Endothelial cell of umbilical vein (primary cell): ENCODE data around the gene MNAT1. TPM values are rescaled to one million over a fixed set of nuclear protein-coding genes. Genes with fewer than 3 reads are reported as not detected.

Experiments
- BruUV-seq: library from RNA; stranded (reverse); fragments of 400-500 nt; replicated peaks from 2 replicates; lab custom pipeline; 2021; lab: Mats Ljungman, UMichigan
- CTCF ChIA-PET: fragments of 300-600, 350-600 bp; sonication (Branson Sonifier 250); formaldehyde crosslinking; loops from one replicate; lab custom pipeline; 2021; ENCODE audit warnings: antibody characterized with exemption, inconsistent platforms; lab: Charles Lee
- POLR2A ChIA-PET: fragments of 300-600, 350-600 bp; sonication (Branson Sonifier 250); formaldehyde crosslinking; loops from one replicate; lab custom pipeline; 2021; ENCODE audit warnings: antibody characterized with exemption, inconsistent platforms; lab: Charles Lee
- DNase-seq: peaks from one replicate; pipeline ENCODE4 v3.0.0-alpha.2; 2011; ENCODE audit warnings: low read depth, low spot score
- FAIRE-seq: peaks from 2 replicates; lab custom pipeline; 2011; peaks lifted over from hg19 to GRCh38; lab: Jason Lieb, UNC
- H2AFZ ChIP-seq: 2 replicates; pipeline ENCODE4 v1.6.0; 2012; ENCODE audit warnings: low read depth, low read length, control low read depth, inconsistent platforms
- H3K27ac ChIP-seq: 2 replicates; pipeline ENCODE4 v1.5.1; 2011; ENCODE audit warnings: low read depth, mild to moderate bottlenecking, control low read depth, low read length, moderate library complexity; ENCODE audit not compliant: insufficient read depth
- H3K27me3 ChIP-seq, 2 experiments: 2 replicates each; pipeline versions ENCODE4 v1.6.0 to v1.6.1; 2011; ENCODE audit warnings: low read length in 2 of 2, mixed read lengths in 1 of 2; ENCODE audit not compliant: control insufficient read depth in 2 of 2, insufficient read depth in 2 of 2
- H3K36me3 ChIP-seq, 2 experiments: 2 replicates in 1 of 2; 3 replicates in 1 of 2; pipeline ENCODE4 v1.5.1; 2011; ENCODE audit warnings: low read length in 2 of 2, mild to moderate bottlenecking in 1 of 2, moderate library complexity in 1 of 2; ENCODE audit not compliant: control insufficient read depth in 2 of 2, insufficient read depth in 2 of 2; ENCODE audit errors: extremely low read depth in 1 of 2
- H3K4me1 ChIP-seq: 3 replicates; pipeline ENCODE4 v1.5.1; 2011; ENCODE audit warnings: mild to moderate bottlenecking, low read length; ENCODE audit not compliant: control insufficient read depth, insufficient read depth; ENCODE audit errors: extremely low read depth
- H3K4me2 ChIP-seq: 2 replicates; pipeline ENCODE4 v1.6.1; 2011; ENCODE audit warnings: low read length, control low read depth, mixed read lengths; ENCODE audit not compliant: insufficient read depth
- H3K4me3 ChIP-seq, 3 experiments: fragments of 200-600 bp in 1 of 3; sonication (generic), shearing (Covaris generic) in 1 of 3; replicated peaks in 1 of 3; 2 replicates each; pipeline ENCODE4 v1.5.1; 2011 to 2016; ENCODE audit warnings: control low read depth in 3 of 3, low read length in 3 of 3, mild to moderate bottlenecking in 2 of 3, inconsistent platforms in 1 of 3, low read depth in 1 of 3, moderate library complexity in 1 of 3; ENCODE audit not compliant: insufficient read depth in 1 of 3
- H3K79me2 ChIP-seq: 2 replicates; pipeline ENCODE4 v1.6.0; 2012; ENCODE audit warnings: low read length, inconsistent platforms; ENCODE audit not compliant: control insufficient read depth, insufficient read depth
- H3K9ac ChIP-seq: replicated peaks from 2 replicates; pipeline ENCODE3; 2011; ENCODE audit warnings: low read length, control low read depth; ENCODE audit not compliant: insufficient read depth; ENCODE audit errors: extremely low read depth
- H3K9me1 ChIP-seq: replicated peaks from 3 replicates; pipeline ENCODE4 v1.6.0; 2011; ENCODE audit warnings: mild to moderate bottlenecking, low read length; ENCODE audit not compliant: control insufficient read depth, insufficient read depth; ENCODE audit errors: extremely low read depth
- H3K9me3 ChIP-seq: replicated peaks from 2 replicates; pipeline ENCODE4 v1.5.1; 2012; ENCODE audit warnings: low read length, inconsistent platforms; ENCODE audit not compliant: control insufficient read depth, insufficient read depth
- H4K20me1 ChIP-seq: replicated peaks from 2 replicates; pipeline ENCODE3; 2011; ENCODE audit warnings: mild to moderate bottlenecking, low read length; ENCODE audit not compliant: control insufficient read depth, insufficient read depth; ENCODE audit errors: extremely low read depth
- EZH2 ChIP-seq: IDR thresholded peaks from 2 replicates; pipeline ENCODE4 v1.6.1; 2012; ENCODE audit warnings: borderline replicate concordance, low read depth, mild to moderate bottlenecking, moderate library complexity, low read length, inconsistent platforms; ENCODE audit not compliant: severe bottlenecking
- GATA2 ChIP-seq: IDR thresholded peaks from 2 replicates; pipeline ENCODE4 v1.7.0; 2011; ENCODE audit warnings: low read depth, mild to moderate bottlenecking, moderate library complexity, mixed read lengths, low read length; ENCODE audit not compliant: insufficient read length, insufficient read depth
- JUN ChIP-seq: IDR thresholded peaks from 2 replicates; pipeline ENCODE4 v1.6.1; 2011; ENCODE audit warnings: borderline replicate concordance, low read depth; ENCODE audit not compliant: insufficient read length, insufficient read depth
- MYC ChIP-seq: IDR thresholded peaks from one replicate; pipeline ENCODE4 v1.6.1; 2011; ENCODE audit warnings: mild to moderate bottlenecking, low read depth, low read length
- POLR2AphosphoS5 ChIP-seq: IDR thresholded peaks from 2 replicates; pipeline ENCODE4 v1.6.1; 2012; ENCODE audit warnings: low read depth, mild to moderate bottlenecking, control low read depth, low read length, moderate library complexity; ENCODE audit not compliant: insufficient read depth
- dilution Hi-C: fragments of 300-500 bp; cut with MboI; formaldehyde crosslinking; loops from one replicate; pipeline ENCODE4 v1.15.0; 2019; ENCODE audit warnings: low sequenced_read_pairs; ENCODE audit not compliant: extremely low pct_ligation_motif_present
- intact Hi-C: fragments of 100-400 bp; cut with micrococcal nuclease; formaldehyde crosslinking; loops from one replicate; pipeline ENCODE4 v1.10.0; 2022
- polyA plus RNA-seq, 4 experiments: library from polyadenylated mRNA; depleted of rRNA in 3 of 4; stranded (reverse) in 3 of 4; unstranded in 1 of 4; fragments of >200 nt; gene quantifications; 2 replicates each; pipeline versions ENCODE4 v1.2.1 to v1.2.3, GENCODE V29; 2011 to 2012; ENCODE audit warnings: missing spikeins in 1 of 4
- total RNA-seq: library from RNA; stranded (reverse); gene quantifications from 2 replicates; pipeline ENCODE4 v1.2.3, GENCODE V29; 2021
- TF ChIP-seq, protein P1 (sequence below), 2 donors: IDR thresholded peaks; 1 replicate in 1 of 2; 2 replicates in 1 of 2; pipeline ENCODE4 v1.5.1; 2011; ENCODE audit warnings: low read length in 2 of 2, mild to moderate bottlenecking in 2 of 2, moderate library complexity in 2 of 2, control low read depth in 1 of 2, inconsistent platforms in 1 of 2, low read depth in 1 of 2; ENCODE audit not compliant: insufficient read depth in 1 of 2; ENCODE audit errors: extremely low read depth in 1 of 2

MNAT1 gene
- total and polyA plus RNA-seq, 2 donors (not counting 3 experiments of a cell fraction or from before 2014, with no cell fraction given): 35.7 to 55.7 TPM

DNA sequence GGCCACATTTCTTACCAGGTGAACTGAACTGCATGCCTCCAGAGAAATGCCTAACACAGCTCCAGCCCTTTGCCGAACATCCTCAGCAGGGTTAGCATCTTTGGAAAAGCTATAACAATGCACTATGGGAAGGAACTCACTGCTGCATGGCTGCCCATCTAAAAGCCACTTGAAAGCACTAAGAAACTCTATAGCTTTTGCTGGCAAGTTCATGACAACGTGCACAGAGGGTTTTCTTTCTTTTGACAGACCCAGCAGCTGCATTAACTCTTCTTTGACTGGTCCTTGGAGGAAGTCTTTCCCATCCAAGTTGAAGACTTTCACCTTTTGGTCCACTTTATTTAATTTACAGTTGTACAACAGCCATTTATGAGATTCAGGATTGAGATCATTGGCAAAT, 241.0 kb downstream of the MNAT1 start:
- no TSS peak for BruUV-seq
- Histone ChIP-seq H4K20me1 (no peaks in the 10 kb centered on the region), H3K4me3 (no peak overlapping the region), H2AFZ (no peak overlapping the region), H3K79me2 (peaks cover 16% of the 10 kb centered on the region), H3K36me3 (peaks cover 2 to 7% of the 10 kb centered on the region in 2 experiments), H3K9me1 (no peaks in the 10 kb centered on the region), H3K9me3 (no peaks in the 10 kb centered on the region), H3K4me2 (no peak overlapping the region), H3K9ac (no peak overlapping the region), H3K27me3 (no peaks in the 10 kb centered on the region), H3K27ac (no peak overlapping the region), H3K4me1 (peaks cover 31% of the 10 kb centered on the region)
- dilution Hi-C loops (no loop called here), intact Hi-C loops (no loop called here)
- TF ChIP-seq POLR2AphosphoS5 (no peak), GATA2 (no peak)
- ChIA-PET CTCF (no interaction called here), POLR2A (no interaction called here)
- no peak for DNase-seq
- no peak for FAIRE-seq

DNA sequence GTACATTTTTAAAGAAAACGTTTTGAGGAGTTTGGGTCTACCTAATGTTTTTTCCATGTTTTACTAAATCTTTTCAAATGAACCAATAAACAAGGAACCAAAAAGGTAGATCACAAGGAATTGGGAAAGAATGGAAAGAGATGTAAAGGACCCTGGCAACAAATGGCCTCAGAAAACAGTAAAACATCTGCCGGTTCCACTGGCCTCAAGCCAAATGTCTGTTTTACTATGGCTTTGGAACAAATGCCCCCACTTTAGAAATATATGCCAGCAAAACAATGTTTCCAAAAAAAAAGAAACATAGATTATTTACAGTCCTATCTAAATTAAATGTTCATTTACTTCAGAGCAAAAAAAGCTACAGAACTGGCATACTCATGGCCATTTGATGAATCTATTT, 243.3 kb downstream of the MNAT1 start:
- Histone ChIP-seq H3K4me3 (peak overlapping the region in 1 of 3 experiments; percentile 37), H3K4me2 (peak overlapping the region; percentile 81), H3K27ac (no peak overlapping the region), H3K4me1 (peaks cover 44% of the 10 kb centered on the region), H2AFZ (no peak overlapping the region), H3K79me2 (peaks cover 19% of the 10 kb centered on the region), H3K9ac (no peak overlapping the region), H3K36me3 (peaks cover 2 to 7% of the 10 kb centered on the region in 2 experiments), H3K9me3 (no peaks in the 10 kb centered on the region), H3K27me3 (no peaks in the 10 kb centered on the region), H4K20me1 (no peaks in the 10 kb centered on the region), H3K9me1 (no peaks in the 10 kb centered on the region)
- BruUV-seq: no TSS peak
- intact Hi-C loops (no loop called here), dilution Hi-C loops (no loop called here)
- ChIA-PET CTCF (interaction anchor here (1.5 to 1.9 kb wide), 3 partner anchors 48 to 321 kb away, joined by 3 to 5 read pairs (median 4); no protein-coding TSS in a partner anchor), POLR2A (no interaction called here)
- TF ChIP-seq GATA2 (no peak), MYC (no peak), EZH2 (no peak), JUN (no peak)
- TF ChIP-seq, protein P1, sequence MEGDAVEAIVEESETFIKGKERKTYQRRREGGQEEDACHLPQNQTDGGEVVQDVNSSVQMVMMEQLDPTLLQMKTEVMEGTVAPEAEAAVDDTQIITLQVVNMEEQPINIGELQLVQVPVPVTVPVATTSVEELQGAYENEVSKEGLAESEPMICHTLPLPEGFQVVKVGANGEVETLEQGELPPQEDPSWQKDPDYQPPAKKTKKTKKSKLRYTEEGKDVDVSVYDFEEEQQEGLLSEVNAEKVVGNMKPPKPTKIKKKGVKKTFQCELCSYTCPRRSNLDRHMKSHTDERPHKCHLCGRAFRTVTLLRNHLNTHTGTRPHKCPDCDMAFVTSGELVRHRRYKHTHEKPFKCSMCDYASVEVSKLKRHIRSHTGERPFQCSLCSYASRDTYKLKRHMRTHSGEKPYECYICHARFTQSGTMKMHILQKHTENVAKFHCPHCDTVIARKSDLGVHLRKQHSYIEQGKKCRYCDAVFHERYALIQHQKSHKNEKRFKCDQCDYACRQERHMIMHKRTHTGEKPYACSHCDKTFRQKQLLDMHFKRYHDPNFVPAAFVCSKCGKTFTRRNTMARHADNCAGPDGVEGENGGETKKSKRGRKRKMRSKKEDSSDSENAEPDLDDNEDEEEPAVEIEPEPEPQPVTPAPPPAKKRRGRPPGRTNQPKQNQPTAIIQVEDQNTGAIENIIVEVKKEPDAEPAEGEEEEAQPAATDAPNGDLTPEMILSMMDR (IDR thresholded peaks at IDR 0.05; ENCODE audit: extremely low read depth in 1 of 2, insufficient read depth in 1 of 2, low read depth in 1 of 2, low read length in 2 of 2): no peak
- FAIRE-seq: no peak
- DNase-seq: peak; percentile 36
